T-helper 2 cell treated with Interferon-gamma antibody and Interleukin-4, amounts not matched to agents 5 μg/mL and 100 μg/mL, for 36 hours (primary cell): ENCODE measurements around the gene GLDC.

Experiments used
- DNase-seq: peaks from one replicate; pipeline ENCODE4 v3.0.0; 2021; ENCODE audit warnings: low spot score
- H3K27ac Mint-ChIP-seq: one replicate; pipeline ENCODE4 v1.8.0; 2021; ENCODE audit warnings: mild to moderate bottlenecking, mixed read lengths
- H3K27me3 Mint-ChIP-seq: one replicate; pipeline ENCODE4 v1.8.0; 2021; ENCODE audit warnings: low read depth, mixed read lengths
- H3K36me3 Mint-ChIP-seq: one replicate; pipeline ENCODE4 v1.8.0; 2021; ENCODE audit warnings: low read depth, mixed read lengths
- H3K4me1 Mint-ChIP-seq: one replicate; pipeline ENCODE4 v1.8.0; 2021; ENCODE audit warnings: low read depth, mixed read lengths
- H3K4me3 Mint-ChIP-seq: one replicate; pipeline ENCODE4 v1.8.0; 2022; ENCODE audit warnings: mild to moderate bottlenecking, moderate library complexity, mixed read lengths
- H3K9me3 Mint-ChIP-seq: one replicate; pipeline ENCODE4 v1.8.0; 2021; ENCODE audit warnings: mixed read lengths

GLDC gene

GRCh38 chr9:6620796-6621195 lies 24.7 kb downstream of the GLDC start:
- no peaks in the 10 kb centered on the region for H3K36me3 Mint-ChIP-seq
- no peak overlapping the region for H3K4me3 Mint-ChIP-seq
- no peaks in the 10 kb centered on the region for H3K9me3 Mint-ChIP-seq
- H3K4me1 Mint-ChIP-seq, result no peaks in the 10 kb centered on the region
- no peak overlapping the region for H3K27ac Mint-ChIP-seq
- no peaks in the 10 kb centered on the region for H3K27me3 Mint-ChIP-seq
- no peak for DNase-seq

GRCh38 chr9:6620353-6620752 lies 25.2 kb downstream of the GLDC start:
- Mint-ChIP-seq H3K9me3 (no peaks in the 10 kb centered on the region), H3K27me3 (no peaks in the 10 kb centered on the region), H3K27ac (no peak overlapping the region), H3K4me3 (no peak overlapping the region), H3K36me3 (no peaks in the 10 kb centered on the region), H3K4me1 (no peaks in the 10 kb centered on the region)
- DNase-seq, result no peak

GRCh38 chr9:6619909-6620308 lies 25.6 kb downstream of the GLDC start:
- H3K9me3 Mint-ChIP-seq, result no peaks in the 10 kb centered on the region
- no peaks in the 10 kb centered on the region for H3K27me3 Mint-ChIP-seq
- H3K27ac Mint-ChIP-seq, result no peak overlapping the region
- no peaks in the 10 kb centered on the region for H3K36me3 Mint-ChIP-seq
- no peak overlapping the region for H3K4me3 Mint-ChIP-seq
- DNase-seq, result no peak
- H3K4me1 Mint-ChIP-seq, result no peaks in the 10 kb centered on the region

- Mint-ChIP-seq H3K27me3 (no peaks in the 10 kb centered on the region), H3K36me3 (no peaks in the 10 kb centered on the region), H3K4me1 (no peaks in the 10 kb centered on the region), H3K4me3 (no peak overlapping the region), H3K9me3 (no peaks in the 10 kb centered on the region), H3K27ac (no peak overlapping the region)
- no peak for DNase-seq
These were observed 28.5 kb downstream of the GLDC start for GRCh38 chr9:6616951-6617602.

- Mint-ChIP-seq H3K4me3 (no peak overlapping the region), H3K4me1 (no peaks in the 10 kb centered on the region), H3K36me3 (no peaks in the 10 kb centered on the region), H3K9me3 (no peaks in the 10 kb centered on the region), H3K27me3 (no peaks in the 10 kb centered on the region), H3K27ac (no peak overlapping the region)
- no peak for DNase-seq
These were observed 31.0 kb downstream of the GLDC start for GRCh38 chr9:6614489-6614888.

GRCh38 chr9:6611865-6612264 lies 33.7 kb downstream of the GLDC start:
- Mint-ChIP-seq H3K4me1 (no peaks in the 10 kb centered on the region), H3K4me3 (no peak overlapping the region), H3K9me3 (no peaks in the 10 kb centered on the region), H3K27ac (no peak overlapping the region), H3K27me3 (no peaks in the 10 kb centered on the region), H3K36me3 (no peaks in the 10 kb centered on the region)
- no peak for DNase-seq

GRCh38 chr9:6610073-6610472 lies 35.5 kb downstream of the GLDC start:
- H3K36me3 Mint-ChIP-seq, result no peaks in the 10 kb centered on the region
- no peak for DNase-seq
- H3K9me3 Mint-ChIP-seq, result no peaks in the 10 kb centered on the region
- H3K27ac Mint-ChIP-seq, result no peak overlapping the region
- no peaks in the 10 kb centered on the region for H3K27me3 Mint-ChIP-seq
- H3K4me3 Mint-ChIP-seq, result no peak overlapping the region
- no peaks in the 10 kb centered on the region for H3K4me1 Mint-ChIP-seq

- Mint-ChIP-seq H3K27me3 (no peaks in the 10 kb centered on the region), H3K4me1 (no peaks in the 10 kb centered on the region), H3K4me3 (no peak overlapping the region), H3K27ac (no peak overlapping the region), H3K9me3 (no peaks in the 10 kb centered on the region), H3K36me3 (no peaks in the 10 kb centered on the region)
- no peak for DNase-seq
These were observed 36.0 kb downstream of the GLDC start for GRCh38 chr9:6609497-6610016.

GRCh38 chr9:6605202-6605601 lies 40.3 kb downstream of the GLDC start:
- Mint-ChIP-seq H3K4me3 (no peak overlapping the region), H3K36me3 (no peaks in the 10 kb centered on the region), H3K9me3 (no peaks in the 10 kb centered on the region), H3K27ac (no peak overlapping the region), H3K4me1 (no peaks in the 10 kb centered on the region), H3K27me3 (no peaks in the 10 kb centered on the region)
- no peak for DNase-seq

- Mint-ChIP-seq H3K36me3 (no peaks in the 10 kb centered on the region), H3K27ac (no peak overlapping the region), H3K27me3 (no peaks in the 10 kb centered on the region), H3K9me3 (no peaks in the 10 kb centered on the region), H3K4me1 (peaks cover 5% of the 10 kb centered on the region), H3K4me3 (no peak overlapping the region)
- no peak for DNase-seq
These were observed 45.1 kb downstream of the GLDC start for GRCh38 chr9:6600426-6600825.

- DNase-seq, result no peak
- H3K4me3 Mint-ChIP-seq, result no peak overlapping the region
- H3K9me3 Mint-ChIP-seq, result no peaks in the 10 kb centered on the region
- no peak overlapping the region for H3K27ac Mint-ChIP-seq
- no peaks in the 10 kb centered on the region for H3K36me3 Mint-ChIP-seq
- peaks cover 5% of the 10 kb centered on the region for H3K4me1 Mint-ChIP-seq
- H3K27me3 Mint-ChIP-seq, result no peaks in the 10 kb centered on the region
These were observed 45.5 kb downstream of the GLDC start for GRCh38 chr9:6600006-6600405.

- H3K4me3 Mint-ChIP-seq, result no peak overlapping the region
- H3K9me3 Mint-ChIP-seq, result no peaks in the 10 kb centered on the region
- peak; percentile 38 for DNase-seq
- peaks cover 5% of the 10 kb centered on the region for H3K4me1 Mint-ChIP-seq
- no peaks in the 10 kb centered on the region for H3K36me3 Mint-ChIP-seq
- peak overlapping the region; percentile 53 for H3K27ac Mint-ChIP-seq
- no peaks in the 10 kb centered on the region for H3K27me3 Mint-ChIP-seq
These were observed 47.2 kb downstream of the GLDC start for GRCh38 chr9:6598249-6598725.

- H3K36me3 Mint-ChIP-seq, result no peaks in the 10 kb centered on the region
- H3K4me1 Mint-ChIP-seq, result no peaks in the 10 kb centered on the region
- DNase-seq, result no peak
- no peaks in the 10 kb centered on the region for H3K9me3 Mint-ChIP-seq
- H3K27me3 Mint-ChIP-seq, result no peaks in the 10 kb centered on the region
- H3K4me3 Mint-ChIP-seq, result no peak overlapping the region
- H3K27ac Mint-ChIP-seq, result no peak overlapping the region
These were observed 52.7 kb downstream of the GLDC start for GRCh38 chr9:6592791-6593190.

- H3K27me3 Mint-ChIP-seq, result no peaks in the 10 kb centered on the region
- H3K27ac Mint-ChIP-seq, result no peak overlapping the region
- no peaks in the 10 kb centered on the region for H3K9me3 Mint-ChIP-seq
- H3K4me3 Mint-ChIP-seq, result no peak overlapping the region
- no peak for DNase-seq
- H3K4me1 Mint-ChIP-seq, result no peaks in the 10 kb centered on the region
- H3K36me3 Mint-ChIP-seq, result no peaks in the 10 kb centered on the region
These were observed 53.3 kb downstream of the GLDC start for GRCh38 chr9:6592231-6592630.

GRCh38 chr9:6590772-6591384 lies 54.7 kb downstream of the GLDC start:
- no peak for DNase-seq
- H3K9me3 Mint-ChIP-seq, result no peaks in the 10 kb centered on the region
- no peaks in the 10 kb centered on the region for H3K27me3 Mint-ChIP-seq
- H3K4me3 Mint-ChIP-seq, result no peak overlapping the region
- H3K27ac Mint-ChIP-seq, result no peak overlapping the region
- no peaks in the 10 kb centered on the region for H3K36me3 Mint-ChIP-seq
- no peaks in the 10 kb centered on the region for H3K4me1 Mint-ChIP-seq
